NCI-H187 (cell line): Measurements from ENCODE around the gene CD69.

Experiments
- DNase-seq, 2 experiments: peaks; one replicate each; lab custom pipeline; 2025; lab: John Stamatoyannopoulos, UW

The CD69 gene

GRCh38 chr12:9760699-9761418 lies at the start of gene CD69:
Gene CD69 (minus strand): TSS chr12:9760901. CDS start chr12:9760820, 81 bp downstream.
- no peak for DNase-seq

DNA sequence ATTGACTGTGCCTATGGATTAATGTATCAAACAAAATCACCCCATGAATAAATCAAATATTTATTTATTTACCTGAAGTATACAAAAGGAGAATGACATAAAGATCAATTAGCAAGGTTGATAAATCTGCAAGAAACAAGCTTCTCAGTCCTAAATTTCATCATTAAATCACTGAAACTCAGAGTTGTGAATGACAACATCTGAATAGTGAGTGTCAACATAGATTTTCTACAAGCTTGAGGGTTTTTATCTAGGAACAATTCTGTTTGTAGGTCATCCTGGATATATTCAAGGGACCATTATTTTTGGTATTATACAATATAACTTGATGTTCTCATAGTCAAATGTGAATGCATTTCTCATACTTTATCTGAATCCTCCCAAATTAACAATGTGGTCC lies 49.2 kb upstream of the CD69 start:
- no peak for DNase-seq

DNA sequence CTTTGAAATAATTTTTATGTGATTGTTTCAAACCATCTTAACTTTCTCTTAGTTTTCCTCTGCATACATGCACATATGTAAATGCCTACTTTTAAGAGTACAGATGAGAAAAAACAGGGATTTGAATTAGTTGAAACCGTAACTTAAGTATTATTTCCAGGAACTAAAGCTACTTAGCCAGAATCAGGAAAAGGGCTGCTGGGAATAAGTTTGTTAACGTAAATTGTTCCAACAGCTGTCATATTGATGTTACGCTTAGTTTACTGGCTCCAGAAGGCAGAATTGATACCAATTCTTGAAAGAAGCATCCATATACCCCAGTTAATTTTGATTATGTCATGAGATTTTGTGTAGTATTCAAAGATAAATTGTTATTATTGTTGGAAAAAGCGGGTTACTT lies 48.6 kb upstream of the CD69 start:
- no peak for DNase-seq

DNA sequence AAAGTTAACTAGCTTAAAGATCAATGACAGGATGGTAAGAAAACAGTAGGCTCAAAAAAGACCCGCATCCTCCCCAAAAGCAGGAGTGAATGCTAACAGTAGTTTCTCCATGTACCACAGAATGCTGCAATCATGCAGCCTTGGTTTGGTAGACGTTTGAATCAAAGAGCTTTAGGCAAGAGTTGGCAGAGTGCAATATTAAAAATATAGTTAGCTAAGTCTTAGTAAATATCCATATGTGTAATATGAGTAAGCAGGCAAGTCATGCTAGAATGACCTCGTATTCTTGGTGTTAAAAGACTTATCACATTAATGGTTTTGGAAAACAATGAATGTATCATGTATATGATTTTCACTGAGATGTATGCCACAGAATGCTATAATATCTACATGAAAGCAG lies 47.8 kb upstream of the CD69 start:
- no peak for DNase-seq

DNA sequence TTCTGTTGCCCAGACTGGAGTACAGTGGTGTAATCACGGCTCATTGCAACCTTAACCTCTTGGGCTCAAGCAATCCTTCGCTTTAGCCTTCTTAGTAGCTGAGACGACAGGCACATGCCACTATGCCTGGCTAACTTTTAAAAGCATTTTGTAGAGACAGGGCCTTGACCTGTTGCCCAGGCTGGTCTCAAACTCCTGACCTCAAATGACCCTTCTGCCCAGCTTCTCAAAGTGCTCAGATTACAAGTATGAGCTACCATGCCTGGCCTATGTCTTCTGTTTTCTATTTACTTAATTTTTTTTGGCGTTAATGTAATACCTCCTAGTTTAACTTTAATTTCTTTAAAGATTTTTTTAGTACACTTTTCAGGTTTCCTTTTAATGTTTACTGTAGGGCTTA lies 46.0 kb upstream of the CD69 start:
- DNase-seq = no peak

- no peak for DNase-seq
Observed at GRCh38 chr12:9805883-9806282, 45.2 kb upstream of the CD69 start.

- DNase-seq = no peak
Observed at GRCh38 chr12:9799961-9800360, 39.3 kb upstream of the CD69 start.

GRCh38 chr12:9797722-9798619 lies 37.3 kb upstream of the CD69 start:
- no peak for DNase-seq

GRCh38 chr12:9796971-9797370 lies 36.3 kb upstream of the CD69 start:
- DNase-seq = no peak

DNA sequence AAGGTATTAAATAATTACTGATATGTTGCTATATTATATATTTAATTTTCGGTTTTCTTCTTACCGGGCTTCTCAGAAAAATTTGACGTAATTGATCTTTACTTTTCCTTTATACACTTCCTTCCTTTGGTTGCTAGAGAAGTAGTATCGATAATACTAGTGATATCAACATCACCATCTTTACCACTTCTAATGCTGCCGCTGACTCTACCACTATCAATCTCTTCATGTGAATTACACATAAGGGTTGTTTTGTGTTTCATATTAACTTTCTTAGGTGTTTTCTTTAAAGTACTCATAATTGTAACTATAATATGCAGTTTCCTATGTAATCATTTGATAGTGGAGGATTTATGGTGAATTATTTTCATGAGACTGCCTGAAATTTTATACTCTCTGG lies 35.6 kb upstream of the CD69 start:
- DNase-seq = no peak

DNA sequence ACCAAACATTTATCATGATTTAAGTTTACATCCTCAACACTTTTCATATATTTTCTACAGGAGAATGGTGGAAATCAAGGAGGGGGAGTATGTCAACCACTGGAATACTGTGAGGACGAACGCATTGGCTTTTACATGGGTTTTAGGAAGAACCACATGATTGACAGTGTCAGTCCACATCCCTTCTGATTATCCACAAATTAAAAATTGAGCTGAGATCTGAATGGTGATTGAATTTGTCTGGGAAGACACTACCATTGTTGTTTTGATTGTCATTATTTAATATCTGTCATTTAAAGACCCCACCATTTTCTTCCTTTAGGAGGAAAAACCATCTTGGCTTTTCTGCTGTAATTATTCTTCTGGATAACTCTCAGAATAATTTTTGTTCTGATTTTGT lies 35.2 kb upstream of the CD69 start:
- no peak for DNase-seq

DNA sequence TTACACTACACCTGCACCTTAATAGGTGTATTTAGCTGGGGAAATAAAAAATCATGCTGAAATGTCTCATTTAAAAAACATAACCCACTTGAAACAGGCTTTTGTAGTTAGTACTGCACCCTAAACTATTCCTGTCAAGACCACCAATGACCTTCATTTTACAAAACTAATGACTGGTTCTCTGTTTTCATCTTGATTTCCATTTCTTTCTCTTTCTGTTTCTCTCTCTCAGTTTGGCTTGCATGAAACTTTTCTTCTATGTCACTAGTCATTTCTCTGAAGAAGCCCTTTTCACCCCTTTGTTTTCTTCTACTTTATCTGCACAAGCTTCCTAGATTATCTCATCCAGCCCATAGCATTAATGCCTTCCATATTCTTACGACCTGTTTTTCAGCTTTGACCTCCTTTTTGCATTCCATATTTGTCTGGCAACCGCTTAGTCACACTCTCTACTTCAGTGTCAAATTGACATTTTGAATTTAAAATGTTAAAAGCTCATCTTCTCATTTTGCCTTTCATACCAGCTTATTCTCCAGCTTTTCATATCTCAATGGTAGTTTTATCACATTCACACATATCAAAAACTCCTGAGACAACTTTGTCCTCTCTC lies 33.9 kb upstream of the CD69 start:
- DNase-seq = no peak

- no peak for DNase-seq
Observed at GRCh38 chr12:9793779-9794395, 33.2 kb upstream of the CD69 start.

DNA sequence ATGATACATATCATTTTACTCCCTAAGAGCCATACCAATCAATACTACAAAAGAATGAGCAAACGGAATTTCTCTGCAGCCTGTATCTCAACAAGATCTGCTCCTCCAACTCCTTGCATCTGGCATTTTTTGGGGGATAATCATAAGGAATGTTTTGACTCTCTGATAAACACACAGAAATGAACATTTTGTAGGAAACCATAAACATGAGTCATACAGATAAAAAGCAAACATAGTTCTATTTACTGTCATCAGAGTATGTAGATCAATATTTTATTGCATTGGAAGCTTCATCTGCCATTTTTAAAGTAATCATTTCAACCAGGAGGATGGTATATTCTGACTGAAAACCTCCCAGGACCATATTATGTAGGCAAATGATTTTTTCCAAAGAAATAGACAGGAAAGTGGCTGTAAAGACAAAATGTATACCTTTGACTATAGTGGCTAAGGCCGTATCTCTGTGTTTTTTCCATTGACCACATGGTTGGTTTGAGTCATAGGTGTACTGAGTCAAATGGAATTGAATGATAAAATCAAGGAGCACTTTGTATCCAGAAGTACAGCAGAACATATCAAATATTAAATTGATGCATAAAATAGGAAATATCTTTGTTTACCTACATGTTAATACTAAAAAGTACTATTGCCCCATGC lies 32.4 kb upstream of the CD69 start:
- DNase-seq = no peak

DNA sequence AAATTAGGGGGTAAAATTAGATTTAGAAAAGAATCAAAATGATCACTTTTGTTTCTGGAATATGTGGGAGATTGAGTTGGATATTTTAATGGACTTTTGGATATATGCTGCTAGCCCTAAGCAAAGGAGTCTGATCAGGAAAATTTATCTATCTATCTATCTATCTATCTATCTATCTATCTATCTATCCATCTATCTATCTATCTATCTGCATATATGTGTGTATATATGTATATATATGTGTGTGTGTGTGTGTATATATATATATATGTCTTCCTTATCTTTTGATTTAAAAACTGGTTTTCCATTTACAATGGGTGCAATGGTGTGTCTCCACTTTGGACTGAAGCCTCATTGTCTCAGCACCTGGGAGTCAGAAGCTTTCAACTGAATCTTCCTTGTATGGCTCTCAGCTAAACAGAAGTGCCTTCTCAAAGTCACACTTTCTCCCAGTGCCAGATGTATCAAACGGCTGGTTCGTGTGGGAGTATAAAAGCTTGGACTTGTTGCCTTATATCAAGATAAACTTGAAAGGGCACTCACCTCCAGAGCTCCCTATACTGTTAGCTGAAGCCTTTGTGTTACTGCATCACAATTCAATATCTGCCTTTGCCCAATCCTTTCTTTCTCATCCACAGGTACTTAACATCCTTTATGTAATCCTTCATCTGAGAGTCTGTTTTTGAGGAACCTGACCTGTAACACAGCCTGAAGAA lies 31.6 kb upstream of the CD69 start:
- DNase-seq = no peak

DNA sequence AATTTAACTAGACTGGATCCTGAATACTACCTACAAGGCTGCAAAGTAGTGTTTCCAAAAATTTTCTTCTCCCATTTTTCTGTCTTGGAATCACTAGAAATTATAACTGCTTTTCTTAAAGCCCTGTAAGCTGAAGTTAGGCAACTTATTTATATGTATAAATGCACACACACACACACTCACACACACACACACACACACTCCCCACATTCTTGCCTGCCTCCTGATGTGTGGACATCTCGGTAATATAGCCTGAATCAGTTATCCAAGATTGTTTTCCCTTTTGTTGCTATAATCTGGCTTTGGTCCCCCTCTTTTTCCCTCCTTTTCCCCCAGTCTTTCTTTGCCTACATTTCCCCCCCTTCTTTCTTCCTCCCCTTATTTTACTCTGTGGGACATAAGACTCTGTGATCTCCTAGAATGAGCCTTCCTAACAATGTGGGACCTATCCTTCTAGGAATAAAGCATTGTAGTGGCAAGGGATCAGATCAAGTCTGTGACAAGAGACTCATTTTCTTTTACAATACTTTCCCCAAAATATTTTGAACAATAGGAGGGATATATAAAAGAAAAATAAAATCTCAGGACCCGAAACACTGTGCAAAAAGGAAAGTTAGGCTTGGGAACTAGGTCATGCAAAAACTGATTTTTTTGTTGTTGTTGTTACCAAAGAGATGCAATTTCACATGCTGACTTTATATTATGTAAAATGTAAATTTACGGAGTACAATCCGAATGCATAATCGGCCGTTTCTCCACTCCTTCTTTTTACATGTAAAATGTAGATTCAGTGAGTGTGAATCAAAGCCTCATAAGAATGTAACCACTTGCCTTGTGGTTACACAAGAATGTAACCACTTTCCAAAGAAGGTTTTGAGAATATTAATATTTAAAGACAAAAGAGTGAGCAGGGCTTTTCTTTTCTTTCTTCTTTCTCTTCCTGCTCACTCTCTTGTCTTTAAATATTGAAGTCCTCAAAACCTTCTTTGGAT lies 26.3 kb upstream of the CD69 start:
- no peak for DNase-seq

GRCh38 chr12:9784816-9785215 lies 24.1 kb upstream of the CD69 start:
- DNase-seq = no peak

DNA sequence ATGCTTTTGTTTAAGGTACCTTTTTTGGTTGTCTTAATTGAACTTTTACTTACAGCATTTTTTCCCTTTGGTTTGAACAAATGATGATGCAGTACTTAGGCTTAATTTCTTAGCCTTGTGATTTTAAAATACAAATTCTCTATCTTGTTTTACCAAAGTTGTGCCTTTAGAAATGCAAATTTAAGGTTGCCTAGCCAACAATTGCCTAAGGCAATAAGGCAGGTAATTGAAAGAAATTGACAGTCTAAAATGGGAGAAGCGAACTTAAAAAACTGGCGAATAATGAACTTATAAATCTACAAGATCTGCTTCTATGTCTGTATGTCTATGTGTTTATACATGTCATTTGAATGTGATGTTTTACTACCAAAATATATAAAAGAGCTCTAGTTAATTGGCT lies 23.6 kb upstream of the CD69 start:
- DNase-seq = no peak

- no peak for DNase-seq
Observed at GRCh38 chr12:9782547-9783382, 22.1 kb upstream of the CD69 start.
